Neural progenitor cell (in vitro differentiated cells): ENCODE data around the gene STX17. TPM values are rescaled to one million over a fixed set of nuclear protein-coding genes. Genes with fewer than 3 reads are reported as not detected.

Experiments used
- DNase-seq: peaks from one replicate; pipeline ENCODE4 v3.0.0-alpha.2; 2016; ENCODE audit warnings: low spot score
- H2AFZ ChIP-seq: fragments of 200-600 bp; sonication (generic); replicated peaks from 2 replicates; pipeline ENCODE4 v1.6.1; 2016; ENCODE audit warnings: antibody characterized with exemption
- H3F3A ChIP-seq: fragments of 200-600 bp; sonication (generic); 2 replicates; pipeline ENCODE4 v1.6.1; 2016; ENCODE audit warnings: antibody characterized with exemption, low read depth
- H3K27ac ChIP-seq: fragments of 200-600 bp; sonication (generic); 2 replicates; pipeline ENCODE4 v1.5.1; 2016; ENCODE audit warnings: mild to moderate bottlenecking
- H3K27me3 ChIP-seq: fragments of 200-600 bp; sonication (generic); 2 replicates; pipeline ENCODE4 v1.6.1; 2016; ENCODE audit warnings: mild to moderate bottlenecking, moderate library complexity
- H3K36me3 ChIP-seq: fragments of 200-600 bp; sonication (generic); 2 replicates; pipeline ENCODE4 v1.5.1; 2016
- H3K4me1 ChIP-seq: fragments of 200-600 bp; sonication (generic); 2 replicates; pipeline ENCODE4 v1.6.1; 2016; ENCODE audit warnings: mixed run types
- H3K4me2 ChIP-seq: fragments of 200-600 bp; sonication (generic); 2 replicates; pipeline ENCODE4 v1.6.1; 2016
- H3K4me3 ChIP-seq: fragments of 200-600 bp; sonication (generic); 2 replicates; pipeline ENCODE4 v1.5.1; 2016
- H3K79me2 ChIP-seq: fragments of 200-600 bp; sonication (generic); 2 replicates; pipeline ENCODE4 v1.6.1; 2016; ENCODE audit warnings: low read depth
- H3K9ac ChIP-seq: fragments of 200-600 bp; sonication (generic); 2 replicates; pipeline ENCODE4 v1.6.1; 2016
- H3K9me3 ChIP-seq: fragments of 200-600 bp; sonication (generic); 2 replicates; pipeline ENCODE4 v1.5.1; 2016; ENCODE audit warnings: low read depth
- H4K20me1 ChIP-seq: fragments of 200-600 bp; sonication (generic); 2 replicates; pipeline ENCODE4 v1.6.1; 2016; ENCODE audit warnings: low read depth
- H3K27ac Mint-ChIP-seq: 3 replicates; pipeline ENCODE4 v1.8.0; 2021; ENCODE audit warnings: mixed read lengths
- H3K27me3 Mint-ChIP-seq: 2 replicates; pipeline ENCODE4 v1.8.0; 2022; ENCODE audit warnings: low read depth, mild to moderate bottlenecking, inconsistent platforms, moderate library complexity, mixed read lengths; ENCODE audit not compliant: insufficient read depth
- H3K36me3 Mint-ChIP-seq: 3 replicates; pipeline ENCODE4 v1.8.0; 2021; ENCODE audit warnings: mixed read lengths
- H3K4me1 Mint-ChIP-seq: 3 replicates; pipeline ENCODE4 v1.8.0; 2021; ENCODE audit warnings: mixed read lengths
- H3K4me3 Mint-ChIP-seq: 3 replicates; pipeline ENCODE4 v1.8.0; 2021; ENCODE audit warnings: mild to moderate bottlenecking, moderate library complexity, mixed read lengths
- H3K9me3 Mint-ChIP-seq: 3 replicates; pipeline ENCODE4 v1.8.0; 2020; ENCODE audit warnings: mixed read lengths
- EZH2 ChIP-seq: fragments of 200-600 bp; sonication (generic); IDR thresholded peaks from 2 replicates; pipeline ENCODE4 v1.6.1; 2017; ENCODE audit warnings: antibody characterized with exemption, mild to moderate bottlenecking, moderate library complexity
- EZH2phosphoT487 ChIP-seq: fragments of 200-600 bp; sonication (generic); IDR thresholded peaks from 2 replicates; pipeline ENCODE4 v1.6.1; 2017; ENCODE audit warnings: antibody characterized with exemption
- total RNA-seq: library from RNA; depleted of rRNA; stranded (reverse); fragments of >200 nt; gene quantifications from 2 replicates; pipeline ENCODE4 v1.2.3, GENCODE V29; 2015; ENCODE audit warnings: low replicate concordance
- TF ChIP-seq, protein P1 (sequence below): fragments of 200-600 bp; sonication (generic); IDR thresholded peaks from 2 replicates; pipeline ENCODE4 v1.5.1; 2017; ENCODE audit warnings: antibody characterized with exemption, mild to moderate bottlenecking

STX17 gene
- total RNA-seq, 1 donor from 2014 or later: 34.4 TPM

GRCh38 chr9:99966001-99966400, 59.5 kb downstream of the STX17 start:
- no peaks in the 10 kb centered on the region for H3K27me3 Mint-ChIP-seq
- Histone ChIP-seq H3K4me2 (peak overlapping the region; percentile 7), H3K27me3 (no peaks in the 10 kb centered on the region), H3F3A (peaks cover 22% of the 10 kb centered on the region), H3K79me2 (no peaks in the 10 kb centered on the region), H2AFZ (no peak overlapping the region), H3K27ac (no peak overlapping the region), H3K4me3 (no peak overlapping the region), H3K9ac (no peak overlapping the region), H3K4me1 (peaks cover 33% of the 10 kb centered on the region), H4K20me1 (no peaks in the 10 kb centered on the region), H3K36me3 (no peaks in the 10 kb centered on the region), H3K9me3 (no peaks in the 10 kb centered on the region)
- H3K4me1 Mint-ChIP-seq: peaks cover 27% of the 10 kb centered on the region
- no peak for DNase-seq
- H3K36me3 Mint-ChIP-seq: peaks cover 11% of the 10 kb centered on the region
- H3K9me3 Mint-ChIP-seq: no peaks in the 10 kb centered on the region
- TF ChIP-seq EZH2phosphoT487 (no peak), EZH2 (no peak)
- TF ChIP-seq, protein P1, sequence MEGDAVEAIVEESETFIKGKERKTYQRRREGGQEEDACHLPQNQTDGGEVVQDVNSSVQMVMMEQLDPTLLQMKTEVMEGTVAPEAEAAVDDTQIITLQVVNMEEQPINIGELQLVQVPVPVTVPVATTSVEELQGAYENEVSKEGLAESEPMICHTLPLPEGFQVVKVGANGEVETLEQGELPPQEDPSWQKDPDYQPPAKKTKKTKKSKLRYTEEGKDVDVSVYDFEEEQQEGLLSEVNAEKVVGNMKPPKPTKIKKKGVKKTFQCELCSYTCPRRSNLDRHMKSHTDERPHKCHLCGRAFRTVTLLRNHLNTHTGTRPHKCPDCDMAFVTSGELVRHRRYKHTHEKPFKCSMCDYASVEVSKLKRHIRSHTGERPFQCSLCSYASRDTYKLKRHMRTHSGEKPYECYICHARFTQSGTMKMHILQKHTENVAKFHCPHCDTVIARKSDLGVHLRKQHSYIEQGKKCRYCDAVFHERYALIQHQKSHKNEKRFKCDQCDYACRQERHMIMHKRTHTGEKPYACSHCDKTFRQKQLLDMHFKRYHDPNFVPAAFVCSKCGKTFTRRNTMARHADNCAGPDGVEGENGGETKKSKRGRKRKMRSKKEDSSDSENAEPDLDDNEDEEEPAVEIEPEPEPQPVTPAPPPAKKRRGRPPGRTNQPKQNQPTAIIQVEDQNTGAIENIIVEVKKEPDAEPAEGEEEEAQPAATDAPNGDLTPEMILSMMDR: no peak
- H3K4me3 Mint-ChIP-seq: no peak overlapping the region
- no peak overlapping the region for H3K27ac Mint-ChIP-seq

DNA sequence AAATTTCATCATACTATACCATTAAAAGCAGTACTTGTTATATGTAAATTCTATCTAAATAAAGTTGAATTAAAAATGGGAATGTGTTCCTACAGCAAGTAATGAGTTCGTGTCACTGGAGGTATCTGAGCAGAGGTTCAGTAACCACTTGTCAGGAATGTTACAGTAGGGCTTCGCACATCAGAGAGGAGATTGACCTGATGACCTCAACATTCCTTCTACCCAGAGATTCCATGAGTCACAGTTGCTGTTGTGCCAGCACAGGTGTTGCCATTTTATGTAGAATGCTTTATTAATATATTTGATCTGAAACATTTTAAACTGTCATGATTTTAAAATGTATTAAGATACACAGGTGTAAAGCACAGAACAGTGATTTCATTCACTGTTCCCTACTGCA, 60.3 kb downstream of the STX17 start:
- peaks cover 27% of the 10 kb centered on the region for H3K4me1 Mint-ChIP-seq
- Histone ChIP-seq H3K4me1 (peaks cover 33% of the 10 kb centered on the region), H3K27me3 (no peaks in the 10 kb centered on the region), H3F3A (peaks cover 22% of the 10 kb centered on the region), H2AFZ (no peak overlapping the region), H3K4me3 (no peak overlapping the region), H3K9ac (no peak overlapping the region), H3K27ac (peak overlapping the region; percentile 1), H3K79me2 (no peaks in the 10 kb centered on the region), H3K9me3 (no peaks in the 10 kb centered on the region), H3K36me3 (no peaks in the 10 kb centered on the region), H3K4me2 (peak overlapping the region; percentile 7), H4K20me1 (no peaks in the 10 kb centered on the region)
- H3K27me3 Mint-ChIP-seq: no peaks in the 10 kb centered on the region
- no peaks in the 10 kb centered on the region for H3K9me3 Mint-ChIP-seq
- H3K4me3 Mint-ChIP-seq: no peak overlapping the region
- peak; percentile 51 for DNase-seq
- H3K36me3 Mint-ChIP-seq: peaks cover 11% of the 10 kb centered on the region
- TF ChIP-seq, protein P1: no peak
- no peak for TF ChIP-seq EZH2phosphoT487
- TF ChIP-seq EZH2: no peak
- no peak overlapping the region for H3K27ac Mint-ChIP-seq

GRCh38 chr9:99967457-99967856, 61.0 kb downstream of the STX17 start:
- Histone ChIP-seq H3K27ac (peak overlapping the region; percentile 1), H3K79me2 (no peaks in the 10 kb centered on the region), H3K36me3 (no peaks in the 10 kb centered on the region), H3K4me3 (no peak overlapping the region), H4K20me1 (no peaks in the 10 kb centered on the region), H3K9me3 (no peaks in the 10 kb centered on the region), H3F3A (peaks cover 22% of the 10 kb centered on the region), H3K4me1 (peaks cover 33% of the 10 kb centered on the region), H3K27me3 (no peaks in the 10 kb centered on the region), H2AFZ (no peak overlapping the region), H3K9ac (no peak overlapping the region), H3K4me2 (peak overlapping the region; percentile 7)
- peak; percentile 44 for DNase-seq
- TF ChIP-seq, protein P1: no peak
- TF ChIP-seq EZH2 (no peak), EZH2phosphoT487 (no peak)
- Mint-ChIP-seq H3K4me3 (no peak overlapping the region), H3K36me3 (peaks cover 11% of the 10 kb centered on the region), H3K27ac (peak overlapping the region; percentile 65), H3K9me3 (no peaks in the 10 kb centered on the region), H3K4me1 (peaks cover 27% of the 10 kb centered on the region), H3K27me3 (no peaks in the 10 kb centered on the region)
